Activated T-cell treated with anti-CD3 and anti-CD28 coated beads, Interleukin-2, amount 50 U/mL, for 24 hours (primary cell): ENCODE measurements around the gene GPR162.
A peak's percentile ranks its signal among the peaks of the same experiment; 100 is the strongest.

Source experiments
- DNase-seq: peaks from one replicate; pipeline ENCODE4 v3.0.0-alpha.2; 2020
- H3K27ac Mint-ChIP-seq: 2 replicates; pipeline ENCODE4 v1.8.0; 2020; ENCODE audit warnings: mild to moderate bottlenecking, mixed read lengths
- H3K27me3 Mint-ChIP-seq: 2 replicates; pipeline ENCODE4 v1.8.0; 2020; ENCODE audit warnings: mixed read lengths
- H3K36me3 Mint-ChIP-seq: 2 replicates; pipeline ENCODE4 v1.8.0; 2020; ENCODE audit warnings: low read depth, mixed read lengths
- H3K4me1 Mint-ChIP-seq: 2 replicates; pipeline ENCODE4 v1.8.0; 2020; ENCODE audit warnings: low read depth, mixed read lengths
- H3K4me3 Mint-ChIP-seq: 2 replicates; pipeline ENCODE4 v1.8.0; 2020; ENCODE audit warnings: mild to moderate bottlenecking, moderate library complexity, mixed read lengths
- H3K9me3 Mint-ChIP-seq: 2 replicates; pipeline ENCODE4 v1.8.0; 2020; ENCODE audit warnings: mixed read lengths

Gene GPR162

DNA sequence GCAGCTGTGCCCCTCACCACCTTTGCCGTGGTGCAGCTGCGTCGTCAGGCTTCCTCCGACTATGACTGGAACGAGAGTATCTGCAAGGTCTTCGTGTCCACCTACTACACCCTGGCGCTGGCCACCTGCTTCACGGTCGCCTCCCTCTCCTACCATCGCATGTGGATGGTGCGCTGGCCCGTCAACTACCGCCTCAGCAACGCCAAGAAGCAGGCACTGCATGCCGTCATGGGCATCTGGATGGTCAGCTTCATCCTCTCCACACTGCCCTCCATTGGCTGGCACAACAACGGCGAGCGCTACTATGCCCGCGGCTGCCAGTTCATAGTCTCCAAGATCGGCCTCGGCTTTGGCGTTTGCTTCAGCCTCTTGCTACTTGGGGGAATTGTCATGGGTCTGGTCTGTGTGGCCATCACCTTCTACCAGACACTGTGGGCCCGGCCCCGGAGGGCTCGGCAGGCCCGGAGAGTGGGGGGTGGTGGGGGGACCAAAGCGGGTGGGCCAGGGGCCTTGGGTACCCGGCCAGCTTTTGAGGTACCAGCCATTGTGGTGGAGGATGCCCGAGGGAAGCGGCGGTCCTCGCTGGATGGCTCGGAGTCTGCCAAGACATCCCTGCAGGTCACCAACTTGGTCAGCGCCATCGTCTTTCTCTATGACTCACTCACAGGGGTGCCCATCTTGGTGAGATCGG is 2.6 kb downstream of the GPR162 start:
- Mint-ChIP-seq H3K36me3 (peaks cover 9% of the 10 kb centered on the region), H3K4me3 (no peak overlapping the region), H3K9me3 (no peaks in the 10 kb centered on the region), H3K27me3 (peaks cover 68% of the 10 kb centered on the region), H3K4me1 (peaks cover 31% of the 10 kb centered on the region), H3K27ac (no peak overlapping the region)
- DNase-seq, result no peak

- no peaks in the 10 kb centered on the region for H3K9me3 Mint-ChIP-seq
- no peak overlapping the region for H3K27ac Mint-ChIP-seq
- peaks cover 2% of the 10 kb centered on the region for H3K36me3 Mint-ChIP-seq
- peaks cover 36% of the 10 kb centered on the region for H3K4me1 Mint-ChIP-seq
- peaks cover 74% of the 10 kb centered on the region for H3K27me3 Mint-ChIP-seq
- no peak for DNase-seq
- no peak overlapping the region for H3K4me3 Mint-ChIP-seq
Observed at GRCh38 chr12:6824901-6825381, 3.3 kb downstream of the GPR162 start.

DNA sequence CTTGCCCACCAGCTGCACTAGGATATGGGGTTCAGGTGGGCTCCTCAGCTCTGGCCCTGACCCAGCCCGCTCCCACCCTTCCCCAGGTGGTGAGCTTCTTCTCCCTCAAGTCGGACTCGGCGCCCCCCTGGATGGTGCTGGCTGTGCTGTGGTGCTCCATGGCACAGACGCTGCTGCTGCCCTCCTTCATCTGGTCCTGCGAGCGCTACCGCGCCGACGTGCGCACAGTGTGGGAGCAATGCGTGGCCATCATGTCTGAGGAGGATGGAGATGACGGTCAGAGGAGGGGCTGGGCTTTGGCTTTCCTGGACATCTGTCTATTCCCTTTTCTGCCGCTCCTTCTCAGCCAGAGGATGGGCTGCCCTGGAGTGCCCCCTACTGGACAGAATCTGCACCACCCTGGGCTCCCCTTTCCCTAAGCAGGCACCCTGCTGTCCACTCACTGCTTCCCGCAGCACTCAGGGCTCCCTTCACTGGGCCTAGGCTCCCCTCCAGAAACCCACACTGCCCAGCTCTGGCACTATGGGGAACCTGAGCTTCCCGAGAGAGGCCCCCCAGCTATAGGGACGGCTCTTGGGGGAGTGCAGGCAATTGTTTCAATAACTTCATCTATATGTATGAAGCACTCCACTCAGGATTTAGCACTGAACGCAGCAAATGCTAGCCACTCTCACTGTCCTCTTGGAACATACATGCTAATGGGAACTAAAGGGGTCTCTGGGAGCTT is 3.9 kb downstream of the GPR162 start:
- Mint-ChIP-seq H3K4me1 (peaks cover 34% of the 10 kb centered on the region), H3K9me3 (no peaks in the 10 kb centered on the region), H3K36me3 (no peaks in the 10 kb centered on the region), H3K4me3 (no peak overlapping the region), H3K27me3 (peaks cover 80% of the 10 kb centered on the region), H3K27ac (peak overlapping the region; percentile 35)
- DNase-seq, result peak; percentile 91

GRCh38 chr12:6826125-6826733 is 4.6 kb downstream of the GPR162 start:
- DNase-seq, result no peak
- no peaks in the 10 kb centered on the region for H3K9me3 Mint-ChIP-seq
- no peak overlapping the region for H3K4me3 Mint-ChIP-seq
- H3K27me3 Mint-ChIP-seq, result peaks cover 79% of the 10 kb centered on the region
- no peaks in the 10 kb centered on the region for H3K36me3 Mint-ChIP-seq
- H3K4me1 Mint-ChIP-seq, result peaks cover 29% of the 10 kb centered on the region
- no peak overlapping the region for H3K27ac Mint-ChIP-seq

GRCh38 chr12:6826734-6827436 is 5.3 kb downstream of the GPR162 start:
- no peak for DNase-seq
- no peaks in the 10 kb centered on the region for H3K9me3 Mint-ChIP-seq
- peaks cover 27% of the 10 kb centered on the region for H3K4me1 Mint-ChIP-seq
- no peaks in the 10 kb centered on the region for H3K36me3 Mint-ChIP-seq
- peaks cover 76% of the 10 kb centered on the region for H3K27me3 Mint-ChIP-seq
- peak overlapping the region; percentile 2 for H3K27ac Mint-ChIP-seq
- H3K4me3 Mint-ChIP-seq, result peak overlapping the region; percentile 39

- peak; percentile 71 for DNase-seq
- Mint-ChIP-seq H3K27me3 (peaks cover 70% of the 10 kb centered on the region), H3K27ac (peak overlapping the region; percentile 2), H3K36me3 (no peaks in the 10 kb centered on the region), H3K4me3 (peak overlapping the region; percentile 39), H3K9me3 (no peaks in the 10 kb centered on the region), H3K4me1 (peaks cover 23% of the 10 kb centered on the region)
Observed at GRCh38 chr12:6827437-6827911, 5.9 kb downstream of the GPR162 start.

DNA sequence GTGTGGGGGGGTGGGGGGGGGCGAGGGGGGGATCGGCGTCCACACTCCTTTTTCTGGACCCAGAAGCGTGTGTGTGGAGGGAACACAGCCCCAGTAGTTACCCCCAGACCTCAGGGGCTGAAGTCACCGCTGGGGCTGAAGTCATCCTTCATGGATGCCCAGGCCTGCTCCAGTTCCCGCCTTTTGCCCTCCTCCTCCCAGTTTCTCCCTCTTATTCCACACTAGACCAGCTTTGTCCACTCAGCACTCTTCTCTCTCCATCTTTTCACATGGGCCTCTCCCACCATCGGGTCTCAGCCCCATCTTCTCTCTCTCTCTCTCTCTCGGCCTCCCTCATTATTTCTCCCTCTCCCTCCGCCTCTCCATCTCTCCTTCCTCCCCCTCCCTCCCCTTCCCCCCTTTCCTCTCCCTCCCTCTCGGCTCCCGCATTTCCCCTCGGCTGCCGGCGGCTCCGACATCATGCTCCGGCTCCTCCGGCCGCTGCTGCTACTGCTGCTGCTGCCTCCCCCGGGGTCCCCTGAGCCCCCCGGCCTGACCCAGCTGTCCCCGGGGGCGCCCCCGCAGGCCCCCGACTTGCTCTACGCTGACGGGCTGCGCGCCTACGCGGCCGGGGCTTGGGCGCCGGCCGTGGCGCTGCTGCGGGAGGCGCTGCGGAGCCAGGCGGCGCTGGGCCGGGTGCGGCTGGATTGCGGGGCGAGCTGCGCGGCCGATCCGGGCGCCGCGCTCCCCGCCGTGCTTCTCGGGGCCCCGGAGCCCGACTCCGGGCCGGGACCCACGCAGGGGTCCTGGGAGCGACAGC is 6.6 kb downstream of the GPR162 start, which contains the start of gene P3H3:
Gene P3H3 (plus strand): TSS at position 426 of the 799 bp plus-strand sequence. CDS start 34 bp downstream, at position 460.
- no peaks in the 10 kb centered on the region for H3K9me3 Mint-ChIP-seq
- H3K27ac Mint-ChIP-seq, result peak within 1 kb of the TSS; percentile 57
- H3K4me3 Mint-ChIP-seq, result peak within 1 kb of the TSS; percentile 78
- DNase-seq, result peak; percentile 63
- H3K27me3 Mint-ChIP-seq, result peaks cover 63% of the 10 kb centered on the region
- peaks cover 23% of the 10 kb centered on the region for H3K4me1 Mint-ChIP-seq
- H3K36me3 Mint-ChIP-seq, result no peaks in the 10 kb centered on the region

GRCh38 chr12:6828781-6829535 is 7.3 kb downstream of the GPR162 start:
- Mint-ChIP-seq H3K27me3 (peaks cover 56% of the 10 kb centered on the region), H3K36me3 (no peaks in the 10 kb centered on the region), H3K4me1 (peaks cover 23% of the 10 kb centered on the region), H3K9me3 (no peaks in the 10 kb centered on the region), H3K4me3 (peak overlapping the region; percentile 78), H3K27ac (peak overlapping the region; percentile 57)
- DNase-seq, result peak; percentile 73

GRCh38 chr12:6829536-6830220 is 8.1 kb downstream of the GPR162 start:
- H3K4me1 Mint-ChIP-seq, result peaks cover 27% of the 10 kb centered on the region
- DNase-seq, result no peak
- no peaks in the 10 kb centered on the region for H3K9me3 Mint-ChIP-seq
- no peak overlapping the region for H3K27ac Mint-ChIP-seq
- H3K36me3 Mint-ChIP-seq, result no peaks in the 10 kb centered on the region
- H3K27me3 Mint-ChIP-seq, result peaks cover 51% of the 10 kb centered on the region
- H3K4me3 Mint-ChIP-seq, result peak overlapping the region; percentile 78

GRCh38 chr12:6830286-6830890 is 8.8 kb downstream of the GPR162 start:
- H3K27ac Mint-ChIP-seq, result no peak overlapping the region
- H3K4me1 Mint-ChIP-seq, result peaks cover 27% of the 10 kb centered on the region
- DNase-seq, result no peak
- peaks cover 44% of the 10 kb centered on the region for H3K27me3 Mint-ChIP-seq
- no peaks in the 10 kb centered on the region for H3K9me3 Mint-ChIP-seq
- H3K36me3 Mint-ChIP-seq, result no peaks in the 10 kb centered on the region
- H3K4me3 Mint-ChIP-seq, result no peak overlapping the region

DNA sequence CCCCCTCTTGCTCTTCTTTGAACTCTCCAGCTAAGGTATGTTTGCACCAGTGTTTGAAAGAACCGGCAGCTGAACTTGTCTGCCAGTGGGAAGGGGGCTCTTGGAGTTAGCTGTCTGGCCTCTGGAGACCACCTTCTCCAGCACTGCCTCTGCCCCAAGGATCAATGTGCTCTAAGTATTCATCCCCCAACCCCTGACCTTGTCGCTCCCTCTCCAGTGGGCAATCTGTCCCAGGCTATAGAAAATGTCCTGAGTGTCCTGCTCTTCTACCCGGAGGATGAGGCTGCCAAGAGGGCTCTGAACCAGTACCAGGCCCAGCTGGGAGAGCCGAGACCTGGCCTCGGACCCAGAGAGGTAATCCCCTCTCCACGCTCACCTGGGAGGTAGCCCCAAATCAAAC is 9.4 kb downstream of the GPR162 start:
- Mint-ChIP-seq H3K4me3 (no peak overlapping the region), H3K27ac (no peak overlapping the region), H3K9me3 (no peaks in the 10 kb centered on the region), H3K4me1 (peaks cover 27% of the 10 kb centered on the region), H3K36me3 (no peaks in the 10 kb centered on the region), H3K27me3 (peaks cover 40% of the 10 kb centered on the region)
- DNase-seq, result no peak

- Mint-ChIP-seq H3K4me3 (no peak overlapping the region), H3K27ac (no peak overlapping the region), H3K4me1 (peaks cover 27% of the 10 kb centered on the region)
Observed at GRCh38 chr12:6831450-6831995, 9.9 kb downstream of the GPR162 start.

More at GRCh38 chr12:6831450-6831995, 9.9 kb downstream of the GPR162 start:
- Mint-ChIP-seq H3K27me3 (peaks cover 35% of the 10 kb centered on the region), H3K36me3 (no peaks in the 10 kb centered on the region), H3K9me3 (no peaks in the 10 kb centered on the region)
- no peak for DNase-seq
